Activated naive CD4-positive, alpha-beta T cell treated with anti-CD3 and anti-CD28 coated beads, Interleukin-2, amount 50 U/mL, for 16 hours (primary cell): ENCODE results near the gene GNG13.
"Not testable (repeated sequence)": the region's sequence is repeated elsewhere in the genome, so short reads cannot be mapped to it uniquely, and the experiment has no call there.

ENCODE experiments used
- DNase-seq: peaks from one replicate; pipeline ENCODE4 v3.0.0-alpha.2; 2020

Gene GNG13

GRCh38 chr16:760545-761343 is 39.8 kb downstream of the GNG13 start, which contains the start of gene MSLN:
Gene MSLN (plus strand): TSS chr16:760734. CDS start chr16:762681, 1,947 bp downstream.
- DNase-seq: no peak

GRCh38 chr16:760065-760464 is 40.5 kb downstream of the GNG13 start:
- no peak for DNase-seq

GRCh38 chr16:759110-759910 is 41.2 kb downstream of the GNG13 start:
- DNase-seq: no peak

DNA sequence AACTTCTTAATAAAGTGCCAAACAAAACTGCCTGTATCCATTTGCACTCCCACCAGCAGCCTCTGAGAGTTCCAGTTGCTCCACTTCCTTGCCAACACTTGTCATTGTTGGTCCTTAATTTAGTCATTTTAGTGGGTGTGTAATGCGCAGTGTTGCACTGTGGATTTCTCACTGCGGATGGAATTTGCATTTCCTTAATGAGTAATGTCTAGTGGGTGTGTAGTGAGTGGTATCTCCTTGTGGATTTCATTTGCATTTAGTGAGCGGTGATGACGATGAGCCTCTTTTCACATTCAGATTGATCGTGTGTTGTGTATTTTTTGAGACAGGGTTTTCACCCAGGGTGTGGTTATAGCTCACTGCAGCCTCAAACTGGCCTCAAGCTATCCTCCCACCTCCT is 44.1 kb downstream of the GNG13 start:
- DNase-seq: no peak

DNA sequence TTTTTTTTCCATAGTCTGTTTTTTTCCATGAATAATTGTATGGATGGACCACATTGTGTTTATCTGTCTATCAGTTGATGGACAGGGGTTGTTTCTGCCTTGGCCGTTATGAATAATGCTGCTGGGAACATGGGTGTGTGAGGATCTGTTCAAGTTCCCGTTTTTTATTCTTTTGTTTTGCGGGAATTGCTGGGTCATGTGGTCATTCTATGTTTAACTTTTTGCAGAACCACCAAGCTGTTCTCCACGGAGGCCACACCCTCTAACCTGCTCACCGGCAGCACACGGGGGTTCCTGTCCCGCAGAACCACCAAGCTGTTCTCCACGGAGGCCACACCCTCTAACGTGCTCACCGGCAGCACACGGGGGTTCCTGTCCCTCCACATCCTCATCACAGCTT is 45.9 kb downstream of the GNG13 start:
- DNase-seq: no peak

- not testable (repeated sequence) for DNase-seq
These were observed 46.4 kb downstream of the GNG13 start for GRCh38 chr16:754121-754607.

GRCh38 chr16:752007-752312 is 48.6 kb downstream of the GNG13 start:
- DNase-seq: no peak

DNA sequence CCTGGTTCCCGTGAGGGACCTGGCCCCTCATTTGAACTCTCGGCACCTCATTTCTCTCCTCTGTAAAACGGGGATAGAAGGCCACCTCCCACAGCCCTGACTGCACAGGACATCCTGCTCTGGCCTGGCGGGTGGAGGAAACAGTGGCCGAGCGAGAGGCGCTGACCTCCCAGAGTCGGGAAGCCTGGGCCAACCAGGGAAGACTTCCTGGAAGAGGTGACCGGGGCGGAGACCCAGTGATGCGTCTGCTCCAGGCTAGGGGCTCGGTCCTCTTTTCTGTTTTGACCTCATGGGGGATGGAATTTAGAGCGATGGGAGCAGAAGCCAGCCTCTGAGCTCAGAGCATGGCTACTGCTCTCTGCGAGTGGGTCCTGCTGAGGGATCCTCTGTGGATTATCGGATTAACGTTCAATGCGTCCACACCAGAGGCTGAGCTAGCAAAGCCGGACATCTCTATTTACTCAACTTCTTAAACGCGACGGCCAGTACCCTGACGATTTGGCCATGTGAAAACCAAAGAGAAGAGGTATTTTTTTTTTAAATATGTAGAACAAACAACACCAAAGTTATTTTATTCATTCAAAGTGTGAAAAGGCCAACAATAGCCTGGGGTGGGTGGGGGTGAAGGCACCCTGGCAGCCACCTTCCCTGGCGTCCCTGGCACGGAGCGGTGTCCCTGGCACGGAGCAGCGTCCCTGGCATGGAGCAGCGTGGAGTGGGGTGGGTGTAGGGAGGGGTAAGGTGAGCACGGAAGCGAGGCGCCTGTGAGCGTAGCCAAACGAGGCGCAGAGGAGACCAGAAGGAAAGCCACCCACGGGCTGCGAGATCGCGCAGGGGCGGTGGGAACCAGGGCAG is 49.2 kb downstream of the GNG13 start:
- DNase-seq: no peak

DNA sequence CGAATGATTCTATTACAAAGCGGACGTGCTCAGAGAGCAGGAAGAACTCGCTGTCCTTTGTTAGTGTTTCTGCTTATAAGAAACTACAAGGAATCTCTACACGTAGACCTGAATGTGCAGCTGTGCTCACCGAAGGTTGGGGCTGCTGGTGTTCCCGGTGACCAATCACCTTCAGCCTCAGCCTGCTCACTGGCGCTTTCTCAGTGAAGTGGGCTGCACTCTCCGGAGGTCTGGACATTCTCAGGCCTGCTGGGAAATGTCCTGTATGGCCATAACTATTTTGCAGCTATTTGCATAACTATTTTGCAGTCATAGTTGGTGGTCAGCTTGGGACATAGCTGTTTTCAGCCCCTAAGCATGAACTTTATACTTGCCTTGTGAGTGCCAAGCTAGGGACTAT is 50.0 kb downstream of the GNG13 start:
- DNase-seq: no peak

DNA sequence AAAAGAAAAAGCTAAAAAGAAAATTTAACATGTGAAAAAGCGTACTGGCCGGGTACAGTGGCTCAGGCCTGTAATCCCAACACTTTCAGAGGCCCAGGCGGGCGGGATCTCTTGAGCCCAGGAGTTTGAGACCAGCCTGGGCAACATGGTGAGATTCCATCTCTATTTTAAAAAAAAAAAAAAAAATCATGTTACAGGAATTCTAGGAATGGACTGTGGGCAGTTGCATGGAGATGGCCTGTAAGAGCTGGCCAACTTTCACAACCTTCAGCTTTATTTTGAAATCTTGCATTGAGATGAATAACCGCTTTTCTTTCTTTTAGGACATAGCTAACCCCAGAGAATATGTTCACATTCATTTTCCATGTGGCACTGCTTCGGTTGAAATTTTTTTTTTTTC is 51.5 kb downstream of the GNG13 start:
- no peak for DNase-seq
